HEK293T (cell line): ENCODE measurements around the gene MYO7A.

Source experiments
- CTCF ChIA-PET: fragments of 350-600 bp; formaldehyde crosslinking; extraction: SDS; loops from one replicate; lab custom pipeline; 2021; ENCODE audit warnings: antibody characterized with exemption, inconsistent platforms; lab: Yijun Ruan, JAX
- POLR2A ChIA-PET: fragments of 350-600 bp; formaldehyde crosslinking; extraction: SDS; loops from one replicate; lab custom pipeline; 2020; ENCODE audit warnings: antibody characterized with exemption, inconsistent platforms; lab: Yijun Ruan, JAX
- DNase-seq: peaks from one replicate; pipeline ENCODE4 v3.0.0; 2012; ENCODE audit warnings: mixed read lengths; ENCODE audit errors: extremely low spot score
- ARNT ChIP-seq: fragments of 450-650 bp; IDR thresholded peaks from 2 replicates; pipeline ENCODE4 v1.6.1; 2017; ENCODE audit warnings: mild to moderate bottlenecking
- BHLHE40 ChIP-seq: fragments of 450-650 bp; IDR thresholded peaks from 2 replicates; pipeline ENCODE4 v1.6.1; 2016; ENCODE audit warnings: mild to moderate bottlenecking, moderate library complexity, borderline replicate concordance
- CTBP1 ChIP-seq: fragments of 450-650 bp; IDR thresholded peaks from 2 replicates; pipeline ENCODE4 v1.6.1; 2016; ENCODE audit warnings: borderline replicate concordance
- ELF4 ChIP-seq: fragments of 450-650 bp; IDR thresholded peaks from 2 replicates; pipeline ENCODE4 v1.6.1; 2017; ENCODE audit warnings: antibody characterized with exemption
- FOXA1 ChIP-seq: fragments of 450-650 bp; IDR thresholded peaks from 2 replicates; pipeline ENCODE4 v1.6.1; 2016; ENCODE audit warnings: mild to moderate bottlenecking
- FOXK2 ChIP-seq: fragments of 450-650 bp; IDR thresholded peaks from 2 replicates; pipeline ENCODE4 v1.6.1; 2016; ENCODE audit warnings: mild to moderate bottlenecking
- FOXM1 ChIP-seq: fragments of 450-650 bp; IDR thresholded peaks from 2 replicates; pipeline ENCODE4 v1.6.1; 2017; ENCODE audit warnings: mild to moderate bottlenecking, borderline replicate concordance
- HDGF ChIP-seq: fragments of 450-650 bp; IDR thresholded peaks from 2 replicates; pipeline ENCODE4 v1.6.1; 2017; ENCODE audit warnings: antibody characterized with exemption, borderline replicate concordance
- L3MBTL2 ChIP-seq: fragments of 450-650 bp; conservative IDR thresholded peaks from 2 replicates; pipeline ENCODE4 v1.6.1; 2016; ENCODE audit warnings: mild to moderate bottlenecking
- LEF1 ChIP-seq: fragments of 450-650 bp; IDR thresholded peaks from 2 replicates; pipeline ENCODE4 v1.6.1; 2017; ENCODE audit warnings: mild to moderate bottlenecking, borderline replicate concordance
- NFRKB ChIP-seq: fragments of 450-650 bp; IDR thresholded peaks from 2 replicates; pipeline ENCODE4 v1.6.1; 2016; ENCODE audit warnings: mild to moderate bottlenecking, moderate library complexity
- PKNOX1 ChIP-seq: fragments of 450-650 bp; IDR thresholded peaks from 2 replicates; pipeline ENCODE4 v1.6.1; 2016
- SP1 ChIP-seq: fragments of 450-650 bp; IDR thresholded peaks from 2 replicates; pipeline ENCODE4 v1.6.1; 2017
- SUZ12 ChIP-seq: fragments of 450-650 bp; IDR thresholded peaks from 2 replicates; pipeline ENCODE4 v1.6.1; 2016; ENCODE audit warnings: mild to moderate bottlenecking
- TARDBP ChIP-seq: fragments of 450-650 bp; IDR thresholded peaks from 2 replicates; pipeline ENCODE4 v1.6.1; 2016
- ZNF384 ChIP-seq: fragments of 450-650 bp; IDR thresholded peaks from 2 replicates; pipeline ENCODE4 v1.6.1; 2016

MYO7A gene

GRCh38 chr11:77212314-77213007, 84.4 kb downstream of the MYO7A start:
- ChIA-PET POLR2A (no interaction called here), CTCF (interaction anchor here (0.6 kb wide), 1 partner anchor 401 kb away, joined by 3 read pairs; no protein-coding TSS in a partner anchor)
- TF ChIP-seq SUZ12: no peak
- TF ChIP-seq BHLHE40: no peak
- no peak for TF ChIP-seq SP1
- TF ChIP-seq ELF4: no peak
- no peak for TF ChIP-seq L3MBTL2
- TF ChIP-seq ARNT: no peak
- TF ChIP-seq TARDBP: no peak
- TF ChIP-seq FOXM1: no peak
- TF ChIP-seq FOXA1: no peak
- TF ChIP-seq CTBP1: no peak
- no peak for TF ChIP-seq ZNF384
- TF ChIP-seq LEF1: no peak
- TF ChIP-seq NFRKB: no peak
- no peak for TF ChIP-seq FOXK2
- TF ChIP-seq HDGF: no peak
- no peak for DNase-seq

GRCh38 chr11:77213029-77213579, 85.1 kb downstream of the MYO7A start:
- CTCF ChIA-PET: no interaction called here
- TF ChIP-seq L3MBTL2: no peak
- no peak for TF ChIP-seq TARDBP
- TF ChIP-seq ELF4: no peak
- no peak for TF ChIP-seq CTBP1
- POLR2A ChIA-PET: no interaction called here
- no peak for DNase-seq

GRCh38 chr11:77213589-77214428, 85.8 kb downstream of the MYO7A start:
- ChIA-PET POLR2A (no interaction called here), CTCF (interaction anchor here (1.2 kb wide), 1 partner anchor 15 kb away, joined by 5 read pairs; no protein-coding TSS in a partner anchor)
- TF ChIP-seq LEF1 (no peak), CTBP1 (no peak), SP1 (no peak), BHLHE40 (no peak), PKNOX1 (no peak), ARNT (no peak), SUZ12 (no peak)
- no peak for DNase-seq

GRCh38 chr11:77214557-77214956, 86.5 kb downstream of the MYO7A start:
- CTCF ChIA-PET: interaction anchor here (0.6 to 1.2 kb wide), 2 partner anchors 16 to 48 kb away, joined by 3 to 5 read pairs; no protein-coding TSS in a partner anchor
- POLR2A ChIA-PET: no interaction called here
- no peak for DNase-seq

GRCh38 chr11:77215106-77215505, 87.1 kb downstream of the MYO7A start:
- CTCF ChIA-PET: interaction anchor here (0.5 to 1.2 kb wide), 3 partner anchors 16 to 896 kb away, joined by 3 to 5 read pairs (median 3); no protein-coding TSS in a partner anchor
- TF ChIP-seq PKNOX1 (no peak), ARNT (no peak), CTBP1 (no peak), SUZ12 (no peak), FOXK2 (no peak), NFRKB (no peak), FOXA1 (no peak), TARDBP (no peak), ZNF384 (no peak), HDGF (no peak), FOXM1 (no peak), ELF4 (no peak), LEF1 (no peak), L3MBTL2 (no peak), SP1 (no peak), BHLHE40 (no peak)
- DNase-seq: no peak
- POLR2A ChIA-PET: no interaction called here

More at GRCh38 chr11:77214557-77214956, 86.5 kb downstream of the MYO7A start:
- TF ChIP-seq L3MBTL2 (no peak), FOXK2 (no peak), ELF4 (no peak), TARDBP (no peak), SP1 (no peak), ARNT (no peak), NFRKB (no peak), SUZ12 (no peak), LEF1 (no peak), PKNOX1 (no peak), ZNF384 (no peak), FOXM1 (no peak), FOXA1 (no peak), CTBP1 (no peak)
